CD14-positive monocyte (primary cell): ENCODE data around the gene TRAF6. TPM values are rescaled to one million over a fixed set of nuclear protein-coding genes. Genes with fewer than 3 reads are reported as not detected.
"Not testable (repeated sequence)": the region's sequence is repeated elsewhere in the genome, so short reads cannot be mapped to it uniquely, and the experiment has no call there.

ENCODE experiments used
- DNase-seq, 3 donors: peaks; one replicate each; pipeline ENCODE4 v3.0.0-alpha.2; 2011 to 2022
- H2AFZ ChIP-seq: 2 replicates; pipeline ENCODE4 v1.6.0; 2012; ENCODE audit warnings: mild to moderate bottlenecking, low read depth, low read length, inconsistent platforms; ENCODE audit not compliant: insufficient read depth, poor library complexity, severe bottlenecking
- H3K27ac ChIP-seq, 2 donors: 1 replicate in 1 of 2; 2 replicates in 1 of 2; pipeline ENCODE4 v1.5.1; 2012 to 2013; ENCODE audit warnings: low read length in 2 of 2, control low read depth in 1 of 2, inconsistent platforms in 1 of 2, low read depth in 1 of 2, mild to moderate bottlenecking in 1 of 2
- H3K27me3 ChIP-seq, 2 donors: one replicate each; pipeline versions ENCODE4 v1.6.0 to v1.6.1; 2011 to 2013; ENCODE audit warnings: low read length in 2 of 2; ENCODE audit not compliant: control insufficient read depth in 2 of 2, insufficient read depth in 2 of 2
- H3K36me3 ChIP-seq, 2 donors: replicated peaks in 1 of 2; 1 replicate in 1 of 2; 2 replicates in 1 of 2; pipeline versions ENCODE4 v1.5.1 to v1.6.1; 2012 to 2013; ENCODE audit warnings: low read length in 2 of 2, control low read depth in 1 of 2, inconsistent platforms in 1 of 2, mild to moderate bottlenecking in 1 of 2; ENCODE audit not compliant: insufficient read depth in 2 of 2, control insufficient read depth in 1 of 2
- H3K4me1 ChIP-seq, 2 donors: 1 replicate in 1 of 2; 2 replicates in 1 of 2; pipeline versions ENCODE4 v1.5.1 to v1.6.1; 2012 to 2013; ENCODE audit warnings: low read length in 2 of 2, control low read depth in 1 of 2, inconsistent platforms in 1 of 2, mild to moderate bottlenecking in 1 of 2, moderate library complexity in 1 of 2; ENCODE audit not compliant: insufficient read depth in 2 of 2, control insufficient read depth in 1 of 2
- H3K4me2 ChIP-seq: replicated peaks from 2 replicates; pipeline ENCODE3; 2012; ENCODE audit warnings: low read length, moderate library complexity, mild to moderate bottlenecking; ENCODE audit not compliant: poor library complexity, severe bottlenecking; ENCODE audit errors: extremely low read depth
- H3K4me3 ChIP-seq, 3 experiments: fragments of 200-600 bp in 1 of 3; sonication (generic) in 1 of 3; replicated peaks in 1 of 3; 1 replicate in 2 of 3; 2 replicates in 1 of 3; pipeline ENCODE4 v1.5.1; 2011 to 2013; ENCODE audit warnings: low read length in 3 of 3, mild to moderate bottlenecking in 3 of 3, control low read depth in 2 of 3, low read depth in 2 of 3, inconsistent platforms in 1 of 3, moderate library complexity in 1 of 3
- H3K79me2 ChIP-seq: 2 replicates; pipeline ENCODE4 v1.6.0; 2012; ENCODE audit warnings: mild to moderate bottlenecking, control low read depth, inconsistent platforms, low read length, moderate library complexity; ENCODE audit not compliant: insufficient read depth
- H3K9ac ChIP-seq: 2 replicates; pipeline ENCODE4 v1.6.0; 2017; ENCODE audit warnings: low read length, mild to moderate bottlenecking; ENCODE audit not compliant: insufficient read depth, poor library complexity, severe bottlenecking
- H3K9me3 ChIP-seq, 2 donors: replicated peaks in 1 of 2; 1 replicate in 1 of 2; 2 replicates in 1 of 2; pipeline versions ENCODE4 v1.5.1 to v1.6.1; 2012 to 2013; ENCODE audit warnings: low read length in 2 of 2, control low read depth in 1 of 2; ENCODE audit not compliant: control insufficient read depth in 1 of 2, insufficient read depth in 1 of 2
- H4K20me1 ChIP-seq: 2 replicates; pipeline ENCODE4 v1.6.0; 2012; ENCODE audit warnings: mild to moderate bottlenecking, low read length, control low read depth, moderate library complexity; ENCODE audit not compliant: insufficient read depth
- H3K27ac Mint-ChIP-seq, 7 donors: one replicate each; pipeline ENCODE4 v1.8.0; 2020; ENCODE audit warnings: mild to moderate bottlenecking in 7 of 7, mixed read lengths in 7 of 7, moderate library complexity in 6 of 7, inconsistent platforms in 2 of 7
- H3K27me3 Mint-ChIP-seq, 3 donors: one replicate each; pipeline ENCODE4 v1.8.0; 2021 to 2022; ENCODE audit warnings: low read depth in 3 of 3, mild to moderate bottlenecking in 3 of 3, mixed read lengths in 3 of 3, moderate library complexity in 3 of 3, inconsistent platforms in 1 of 3
- H3K36me3 Mint-ChIP-seq, 2 donors: one replicate each; pipeline ENCODE4 v1.8.0; 2020; ENCODE audit warnings: mixed read lengths in 2 of 2, inconsistent platforms in 1 of 2, mild to moderate bottlenecking in 1 of 2
- H3K4me1 Mint-ChIP-seq: one replicate; pipeline ENCODE4 v1.8.0; 2020; ENCODE audit warnings: mild to moderate bottlenecking, mixed read lengths
- H3K4me3 Mint-ChIP-seq, 2 donors: one replicate each; pipeline ENCODE4 v1.8.0; 2020; ENCODE audit warnings: mild to moderate bottlenecking in 2 of 2, mixed read lengths in 2 of 2, moderate library complexity in 1 of 2
- H3K9me3 Mint-ChIP-seq, 7 donors: one replicate each; pipeline ENCODE4 v1.8.0; 2020 to 2022; ENCODE audit warnings: mixed read lengths in 7 of 7, mild to moderate bottlenecking in 6 of 7, moderate library complexity in 6 of 7, inconsistent platforms in 2 of 7
- CTCF ChIP-seq: fragments of 200-600 bp; IDR thresholded peaks from one replicate; pipeline ENCODE4 v1.8.0; 2022; ENCODE audit warnings: antibody characterized with exemption, mild to moderate bottlenecking
- WGBS: methylation state at CpG from one replicate; pipeline ENCODE4 v1.1.5; 2013; ENCODE audit warnings: missing lambda C conversion rate; ENCODE audit not compliant: insufficient coverage; 5-methylcytosine and 5-hydroxymethylcytosine counted together
- intact Hi-C, 2 donors: fragments of 100-400 bp; cut with micrococcal nuclease; formaldehyde crosslinking; loops; one replicate each; pipeline versions ENCODE4 v1.15.0 to v1.15.1; 2023
- polyA plus RNA-seq, 3 donors: library from polyadenylated mRNA; depleted of rRNA in 1 of 3; unstranded in 2 of 3; stranded (reverse) in 1 of 3; fragments of 300-500 nt in 2 of 3; fragments of >200 nt in 1 of 3; fragmentation: Illumina TruSeq in 2 of 3; gene quantifications; 1 replicate in 2 of 3; 2 replicates in 1 of 3; pipeline ENCODE4 v1.2.3, GENCODE V29; 2012 to 2021

The TRAF6 gene
- polyA plus RNA-seq, 3 donors = 5.5 to 7.3 (median 6.7) TPM

- Histone ChIP-seq H3K36me3 (no peaks in the 10 kb centered on the region), H3K79me2 (peaks cover 23% of the 10 kb centered on the region), H3K9me3 (peaks cover 0 to 4% of the 10 kb centered on the region in 2 donors), H3K4me1 (peaks cover 20 to 23% of the 10 kb centered on the region in 2 donors), H3K4me3 (no peak overlapping the region), H4K20me1 (peaks cover 20% of the 10 kb centered on the region), H3K9ac (no peak overlapping the region), H3K4me2 (no peak overlapping the region), H3K27me3 (no peaks in the 10 kb centered on the region), H2AFZ (no peak overlapping the region), H3K27ac (no peak overlapping the region)
- no peak for TF ChIP-seq CTCF
- WGBS = 74% methylated on average over 5 of the region's 5 CpGs
- no peak for DNase-seq
- Mint-ChIP-seq H3K36me3 (no peaks in the 10 kb centered on the region), H3K4me3 (no peak overlapping the region), H3K4me1 (peaks cover 21% of the 10 kb centered on the region), H3K27me3 (peaks cover 0 to 4% (median 2%) of the 10 kb centered on the region in 3 donors), H3K9me3 (peaks cover 0 to 12% (median 5%) of the 10 kb centered on the region in 7 donors), H3K27ac (no peak overlapping the region)
- intact Hi-C loops = loop anchor here in 1 of 2 donors (5.0 kb wide), 1 partner anchor 220 kb away; no protein-coding TSS in a partner anchor
Measured at GRCh38 chr11:36512016-36512415, 1.9 kb upstream of the TRAF6 start.

GRCh38 chr11:36511062-36511461 is 990 bp upstream of the TRAF6 start:
- 100% methylated on average over 1 of the region's 2 CpGs for WGBS
- not testable (repeated sequence) for H3K36me3 ChIP-seq, H3K4me3 Mint-ChIP-seq, H3K27me3 ChIP-seq, DNase-seq, H3K9me3 ChIP-seq, H3K9ac ChIP-seq, H3K36me3 Mint-ChIP-seq, H3K27me3 Mint-ChIP-seq, H3K4me3 ChIP-seq, H3K27ac ChIP-seq
- H2AFZ ChIP-seq = peak overlapping the region; percentile 93
- peaks cover 21% of the 10 kb centered on the region for H3K4me1 Mint-ChIP-seq
- H3K4me2 ChIP-seq = peak overlapping the region; percentile 92
- peaks cover 28% of the 10 kb centered on the region for H4K20me1 ChIP-seq
- peaks cover 20 to 23% of the 10 kb centered on the region in 2 donors for H3K4me1 ChIP-seq
- peaks cover 31% of the 10 kb centered on the region for H3K79me2 ChIP-seq
- intact Hi-C loops = loop anchor here in 1 of 2 donors (5.0 kb wide), 1 partner anchor 219 kb away; no protein-coding TSS in a partner anchor
- H3K27ac Mint-ChIP-seq = peak overlapping the region in 1 of 7 donors; percentile 48
- H3K9me3 Mint-ChIP-seq = peaks cover 0 to 12% (median 5%) of the 10 kb centered on the region in 7 donors
